ENCODE measurements around the gene STING1. TPM values are rescaled to one million over a fixed set of nuclear protein-coding genes. Genes with fewer than 3 reads are reported as not detected.
"Not testable (repeated sequence)": the region's sequence is repeated elsewhere in the genome, so short reads cannot be mapped to it uniquely, and the experiment has no call there.

The STING1 gene
- total and polyA plus RNA-seq, 5 donors from 2014 or later = 131 to 295 (median 170) TPM

DNA sequence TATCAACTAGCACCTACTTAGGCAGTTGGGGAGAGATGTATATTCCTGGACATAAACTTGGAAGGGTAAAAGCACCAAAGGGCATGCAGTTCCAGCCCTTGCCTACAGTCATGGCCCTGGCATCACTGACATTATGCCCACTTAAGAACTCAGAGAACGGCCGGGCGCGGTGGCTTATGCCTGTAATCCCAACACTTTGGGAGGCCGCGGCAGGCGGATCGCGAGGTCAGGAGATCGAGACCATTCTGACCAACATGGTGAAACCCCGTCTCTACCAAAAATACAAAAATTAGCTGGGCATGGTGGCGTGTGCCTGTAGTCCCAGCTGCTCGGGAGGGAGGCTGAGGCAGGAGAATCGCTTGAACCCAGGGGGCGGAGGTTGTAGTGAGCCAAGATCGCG, 42.1 kb downstream of the STING1 start:
- peaks cover 47% of the 10 kb centered on the region for H3K4me1 ChIP-seq (ENCODE audit: control insufficient read depth, insufficient read depth, low read length, poor library complexity, severe bottlenecking)
- not testable (repeated sequence) for H3K27ac ChIP-seq (ENCODE audit: insufficient read depth, low read length, poor library complexity, severe bottlenecking); H3K36me3 ChIP-seq (ENCODE audit: control insufficient read depth, insufficient read depth, low read length); H3K27me3 Mint-ChIP-seq; ATAC-seq (ENCODE audit: low read depth in 2 of 2); H3K4me3 ChIP-seq (ENCODE audit: low read depth, low read length); H3K36me3 Mint-ChIP-seq; H3K9me3 ChIP-seq (ENCODE audit: control insufficient read depth in 2 of 2, low read length in 2 of 2); DNase-seq; H3K27me3 ChIP-seq (ENCODE audit: control insufficient read depth, insufficient read depth, low read length); H3K9me3 Mint-ChIP-seq
- H3K27ac Mint-ChIP-seq = peak overlapping the region in 2 of 3 donors; percentile 99 to 100
- peak overlapping the region in 2 of 4 donors; percentile 2 to 90 for H3K4me3 Mint-ChIP-seq
- peaks cover 25 to 54% (median 38%) of the 10 kb centered on the region in 4 donors for H3K4me1 Mint-ChIP-seq

DNA sequence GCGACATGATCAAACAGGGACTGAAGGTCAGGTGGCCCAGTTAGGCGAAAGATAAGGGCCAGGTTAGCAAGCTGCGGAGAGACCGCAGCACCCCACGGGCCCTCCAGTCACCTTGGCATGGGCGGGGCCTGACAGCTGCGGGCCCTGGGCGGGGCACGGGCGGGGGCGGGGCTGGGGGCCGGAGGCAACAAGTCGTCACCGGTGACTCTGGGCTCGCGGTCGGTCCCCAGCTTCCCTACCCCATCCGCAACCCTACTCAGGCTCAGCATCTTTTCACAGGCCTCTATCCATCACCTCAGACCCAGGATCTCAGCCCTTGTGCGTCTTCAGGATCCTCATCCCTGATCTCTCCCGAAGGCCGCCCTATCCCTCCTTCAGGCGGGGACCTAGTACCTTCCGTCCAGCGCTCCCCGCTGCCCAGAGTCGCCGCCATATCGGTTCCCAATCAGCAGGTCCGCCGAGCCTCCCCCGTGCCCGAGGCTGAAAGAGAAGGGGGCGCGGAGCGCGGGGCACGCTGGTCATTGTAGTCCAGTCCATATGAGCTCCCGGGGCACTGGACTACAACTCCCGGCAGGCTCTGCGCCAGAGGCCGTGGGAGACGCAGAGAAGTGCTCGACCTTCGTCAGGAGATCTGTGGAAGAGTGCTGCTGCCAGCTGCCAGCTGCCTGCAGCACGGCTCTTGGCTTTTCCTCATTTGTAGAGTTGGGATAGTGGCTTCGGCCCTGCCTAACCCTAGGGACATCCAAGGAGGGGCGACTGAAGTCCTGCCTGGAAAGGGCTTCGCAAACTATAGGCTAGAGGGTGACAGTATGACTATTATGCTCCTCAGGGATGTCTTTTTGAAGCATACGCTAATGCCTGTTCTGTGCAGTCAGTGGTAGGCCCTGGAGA, 43.3 kb downstream of the STING1 start, which contains the start of gene DNAJC18:
Gene DNAJC18 (minus strand): TSS at position 513 of the 891 bp plus-strand sequence. CDS start 80 bp downstream, at position 433.
- peak; percentile 87 to 91 (median 89) for DNase-seq
- no peaks in the 10 kb centered on the region for H3K9me3 Mint-ChIP-seq
- peaks cover 45% of the 10 kb centered on the region for H3K4me1 ChIP-seq (ENCODE audit: control insufficient read depth, insufficient read depth, low read length, poor library complexity, severe bottlenecking)
- peak; percentile 87 to 90 for ATAC-seq (ENCODE audit: low read depth in 2 of 2)
- peak within 1 kb of the TSS; percentile 99 to 100 (median 99) for H3K27ac Mint-ChIP-seq
- H3K4me1 Mint-ChIP-seq = peaks cover 25 to 47% (median 37%) of the 10 kb centered on the region in 4 donors
- H3K4me3 ChIP-seq (ENCODE audit: low read depth, low read length) = peak within 1 kb of the TSS; percentile 77
- no peaks in the 10 kb centered on the region for H3K36me3 ChIP-seq (ENCODE audit: control insufficient read depth, insufficient read depth, low read length)
- H3K36me3 Mint-ChIP-seq = peaks cover 7% of the 10 kb centered on the region
- no peaks in the 10 kb centered on the region for H3K27me3 Mint-ChIP-seq
- no peaks in the 10 kb centered on the region for H3K27me3 ChIP-seq (ENCODE audit: control insufficient read depth, insufficient read depth, low read length)
- H3K27ac ChIP-seq (ENCODE audit: insufficient read depth, low read length, poor library complexity, severe bottlenecking) = peak within 1 kb of the TSS; percentile 99
- no peaks in the 10 kb centered on the region for H3K9me3 ChIP-seq (ENCODE audit: control insufficient read depth in 2 of 2, low read length in 2 of 2)
- H3K4me3 Mint-ChIP-seq = peak within 1 kb of the TSS; percentile 90 to 99 (median 98)

DNA sequence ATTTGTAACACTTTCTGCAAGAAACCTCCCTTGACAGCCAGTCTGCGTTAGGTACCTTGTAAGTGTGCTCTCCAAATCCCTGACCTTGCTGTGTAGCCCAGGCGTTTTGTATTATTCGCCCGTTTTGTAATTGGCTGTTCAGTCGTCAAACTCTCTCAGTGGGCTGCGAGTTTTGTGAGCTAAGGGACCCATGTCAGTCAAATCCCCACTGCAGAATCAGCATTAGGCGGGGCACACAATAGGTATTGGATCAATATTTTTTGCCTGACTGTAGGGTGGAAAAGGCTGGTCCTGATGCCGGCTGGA, 43.9 kb downstream of the STING1 start:
- H3K36me3 Mint-ChIP-seq = peaks cover 7% of the 10 kb centered on the region
- no peaks in the 10 kb centered on the region for H3K9me3 Mint-ChIP-seq
- H3K27ac Mint-ChIP-seq = peak overlapping the region; percentile 86 to 100 (median 99)
- H3K27me3 ChIP-seq (ENCODE audit: control insufficient read depth, insufficient read depth, low read length) = no peaks in the 10 kb centered on the region
- H3K4me3 Mint-ChIP-seq = peak overlapping the region; percentile 90 to 99 (median 98)
- DNase-seq (no peak), ATAC-seq (ENCODE audit: low read depth in 2 of 2) (no peak)
- peaks cover 24 to 41% (median 33%) of the 10 kb centered on the region in 4 donors for H3K4me1 Mint-ChIP-seq
- peak overlapping the region; percentile 99 for H3K27ac ChIP-seq (ENCODE audit: insufficient read depth, low read length, poor library complexity, severe bottlenecking)
- H3K4me1 ChIP-seq (ENCODE audit: control insufficient read depth, insufficient read depth, low read length, poor library complexity, severe bottlenecking) = peaks cover 39% of the 10 kb centered on the region
- no peaks in the 10 kb centered on the region for H3K36me3 ChIP-seq (ENCODE audit: control insufficient read depth, insufficient read depth, low read length)
- H3K27me3 Mint-ChIP-seq = no peaks in the 10 kb centered on the region
- no peaks in the 10 kb centered on the region for H3K9me3 ChIP-seq (ENCODE audit: control insufficient read depth in 2 of 2, low read length in 2 of 2)
- peak overlapping the region; percentile 61 for H3K4me3 ChIP-seq (ENCODE audit: low read depth, low read length)

DNA sequence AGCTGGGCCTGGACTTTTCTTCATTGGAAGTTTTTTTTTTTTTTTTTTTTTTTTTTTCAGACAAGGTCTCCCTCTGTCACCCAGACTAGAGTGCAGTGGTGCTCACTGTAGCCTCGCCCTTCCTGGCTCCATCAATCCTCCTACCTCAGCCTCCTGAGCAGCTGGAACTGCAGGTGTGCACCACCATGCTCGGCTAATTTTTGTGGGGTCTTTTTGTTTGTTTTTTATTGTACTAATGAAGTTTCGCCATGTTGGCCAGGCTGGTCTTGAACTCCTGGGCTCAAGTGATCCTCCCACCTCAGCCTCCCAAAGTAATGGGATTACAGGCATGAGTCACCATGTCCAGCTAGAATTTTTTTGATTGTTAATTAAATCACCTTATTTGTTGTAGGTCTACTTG, 46.9 kb downstream of the STING1 start:
- ATAC-seq (ENCODE audit: low read depth in 2 of 2) (no peak), DNase-seq (no peak)
- Mint-ChIP-seq H3K27ac (no peak overlapping the region), H3K27me3 (no peaks in the 10 kb centered on the region), H3K9me3 (no peaks in the 10 kb centered on the region), H3K36me3 (peaks cover 7% of the 10 kb centered on the region), H3K4me3 (no peak overlapping the region), H3K4me1 (peaks cover 23 to 35% (median 31%) of the 10 kb centered on the region in 4 donors)
- H3K36me3 ChIP-seq (ENCODE audit: control insufficient read depth, insufficient read depth, low read length) = no peaks in the 10 kb centered on the region
- no peak overlapping the region for H3K27ac ChIP-seq (ENCODE audit: insufficient read depth, low read length, poor library complexity, severe bottlenecking)
- H3K4me1 ChIP-seq (ENCODE audit: control insufficient read depth, insufficient read depth, low read length, poor library complexity, severe bottlenecking) = peaks cover 34% of the 10 kb centered on the region
- H3K27me3 ChIP-seq (ENCODE audit: control insufficient read depth, insufficient read depth, low read length) = no peaks in the 10 kb centered on the region
- H3K9me3 ChIP-seq (ENCODE audit: control insufficient read depth in 2 of 2, low read length in 2 of 2) = no peaks in the 10 kb centered on the region
- H3K4me3 ChIP-seq (ENCODE audit: low read depth, low read length) = no peak overlapping the region

DNA sequence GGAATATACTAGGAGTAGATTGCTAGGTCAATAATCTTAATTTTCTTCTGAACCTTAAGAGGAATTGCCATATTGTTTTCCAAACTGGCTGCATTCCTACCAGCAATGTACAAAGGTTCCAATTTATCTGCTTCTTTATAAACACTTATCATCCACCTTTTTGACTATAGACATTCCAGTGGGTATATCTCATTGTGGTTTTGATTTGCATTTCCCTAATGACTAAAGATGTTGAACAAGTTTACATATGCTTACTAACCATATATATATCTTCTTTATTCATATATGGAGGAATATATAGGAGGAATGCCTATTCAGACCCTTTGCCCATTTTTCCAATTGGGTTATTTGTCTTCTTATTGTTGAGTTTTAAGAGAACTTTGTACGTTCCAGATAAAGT, 50.9 kb downstream of the STING1 start:
- no peak overlapping the region for H3K4me3 Mint-ChIP-seq
- Histone ChIP-seq H3K27ac (ENCODE audit: insufficient read depth, low read length, poor library complexity, severe bottlenecking) (no peak overlapping the region), H3K36me3 (ENCODE audit: control insufficient read depth, insufficient read depth, low read length) (peaks cover 6% of the 10 kb centered on the region), H3K4me1 (ENCODE audit: control insufficient read depth, insufficient read depth, low read length, poor library complexity, severe bottlenecking) (peaks cover 7% of the 10 kb centered on the region), H3K4me3 (ENCODE audit: low read depth, low read length) (no peak overlapping the region), H3K9me3 (ENCODE audit: control insufficient read depth in 2 of 2, low read length in 2 of 2) (no peaks in the 10 kb centered on the region), H3K27me3 (ENCODE audit: control insufficient read depth, insufficient read depth, low read length) (no peaks in the 10 kb centered on the region)
- peak overlapping the region in 1 of 3 donors; percentile 1 for H3K27ac Mint-ChIP-seq
- H3K4me1 Mint-ChIP-seq = peaks cover 12 to 24% (median 14%) of the 10 kb centered on the region in 4 donors
- ATAC-seq (ENCODE audit: low read depth in 2 of 2) = no peak
- no peaks in the 10 kb centered on the region for H3K36me3 Mint-ChIP-seq
- no peak for DNase-seq
- no peaks in the 10 kb centered on the region for H3K9me3 Mint-ChIP-seq
- H3K27me3 Mint-ChIP-seq = no peaks in the 10 kb centered on the region

DNA sequence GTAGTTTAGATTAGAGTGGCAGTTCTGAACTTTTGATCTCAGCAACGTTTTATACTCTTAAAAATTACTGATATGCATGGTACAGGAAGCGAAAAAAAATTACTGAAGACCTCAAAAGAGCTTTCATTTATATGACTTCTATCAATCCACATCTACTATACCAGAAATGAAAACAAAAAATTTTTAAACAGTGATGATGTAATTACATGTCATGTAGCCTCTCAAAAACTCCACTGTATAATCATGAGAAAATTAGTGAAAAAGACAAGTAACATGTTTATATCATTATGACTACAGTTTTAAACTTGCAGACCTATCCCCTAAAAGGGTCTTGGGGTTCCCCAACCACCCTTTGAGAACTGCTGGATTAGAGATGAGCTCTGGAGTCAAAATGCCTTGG, 52.5 kb downstream of the STING1 start:
- ATAC-seq (ENCODE audit: low read depth in 2 of 2) (peak in 1 of 2 donors; percentile 60), DNase-seq (peak in 1 of 3 donors; percentile 32)
- Mint-ChIP-seq H3K27ac (peak overlapping the region; percentile 38 to 74 (median 40)), H3K27me3 (no peaks in the 10 kb centered on the region), H3K36me3 (no peaks in the 10 kb centered on the region), H3K9me3 (no peaks in the 10 kb centered on the region), H3K4me1 (peaks cover 12 to 24% (median 14%) of the 10 kb centered on the region in 4 donors), H3K4me3 (no peak overlapping the region)
- Histone ChIP-seq H3K27me3 (ENCODE audit: control insufficient read depth, insufficient read depth, low read length) (no peaks in the 10 kb centered on the region), H3K36me3 (ENCODE audit: control insufficient read depth, insufficient read depth, low read length) (peaks cover 6% of the 10 kb centered on the region), H3K4me1 (ENCODE audit: control insufficient read depth, insufficient read depth, low read length, poor library complexity, severe bottlenecking) (peaks cover 5% of the 10 kb centered on the region), H3K27ac (ENCODE audit: insufficient read depth, low read length, poor library complexity, severe bottlenecking) (peak overlapping the region; percentile 44), H3K9me3 (ENCODE audit: control insufficient read depth in 2 of 2, low read length in 2 of 2) (no peaks in the 10 kb centered on the region), H3K4me3 (ENCODE audit: low read depth, low read length) (no peak overlapping the region)

DNA sequence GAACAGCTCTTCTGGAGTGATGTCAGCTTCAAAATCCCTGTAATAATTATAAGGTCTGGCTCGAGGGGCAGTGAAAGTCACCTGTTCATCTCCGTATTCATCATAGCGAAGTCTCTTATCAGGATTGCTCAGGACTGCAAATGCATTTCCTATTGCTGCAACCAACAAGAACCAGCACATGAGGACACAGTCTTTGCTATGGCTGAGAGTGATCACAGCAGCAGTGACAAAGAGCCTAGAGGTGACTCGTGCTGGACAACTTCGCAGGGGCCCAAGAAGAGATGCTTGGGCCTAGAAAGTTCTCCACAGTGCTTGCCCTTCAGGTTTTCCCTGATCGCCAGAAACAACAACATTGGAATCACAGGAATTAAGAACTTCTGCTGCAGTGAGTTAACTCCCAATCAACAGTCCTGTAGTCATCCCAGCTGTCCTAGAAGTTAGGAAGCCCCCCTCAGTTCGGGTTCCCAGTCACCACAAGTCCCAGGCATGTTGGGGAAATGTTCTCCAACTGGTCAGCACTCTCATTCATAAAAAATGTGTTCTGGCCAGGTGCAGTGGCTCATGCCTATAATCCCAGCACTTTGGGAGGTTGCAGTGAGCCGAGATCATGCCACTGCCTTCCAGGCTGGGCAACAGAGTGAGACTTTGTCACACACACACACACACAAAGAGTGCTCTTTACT, 56.2 kb downstream of the STING1 start:
- no peaks in the 10 kb centered on the region for H3K27me3 Mint-ChIP-seq
- H3K27me3 ChIP-seq (ENCODE audit: control insufficient read depth, insufficient read depth, low read length) = no peaks in the 10 kb centered on the region
- DNase-seq (no peak), ATAC-seq (ENCODE audit: low read depth in 2 of 2) (no peak)
- no peak overlapping the region for H3K4me3 Mint-ChIP-seq
- H3K4me1 Mint-ChIP-seq = peaks cover 18 to 36% (median 21%) of the 10 kb centered on the region in 4 donors
- H3K36me3 ChIP-seq (ENCODE audit: control insufficient read depth, insufficient read depth, low read length) = peaks cover 13% of the 10 kb centered on the region
- H3K27ac ChIP-seq (ENCODE audit: insufficient read depth, low read length, poor library complexity, severe bottlenecking) = no peak overlapping the region
- H3K9me3 Mint-ChIP-seq = no peaks in the 10 kb centered on the region
- H3K4me3 ChIP-seq (ENCODE audit: low read depth, low read length) = no peak overlapping the region
- peaks cover 9% of the 10 kb centered on the region for H3K36me3 Mint-ChIP-seq
- H3K27ac Mint-ChIP-seq = no peak overlapping the region
- H3K9me3 ChIP-seq (ENCODE audit: control insufficient read depth in 2 of 2, low read length in 2 of 2) = no peaks in the 10 kb centered on the region
- H3K4me1 ChIP-seq (ENCODE audit: control insufficient read depth, insufficient read depth, low read length, poor library complexity, severe bottlenecking) = peaks cover 5% of the 10 kb centered on the region

Data from CD4-positive, CD25-positive, alpha-beta regulatory T cell (primary cell).